ENCODE results near the gene NGRN. TPM values are rescaled to one million over a fixed set of nuclear protein-coding genes. Genes with fewer than 3 reads are reported as not detected.
"Not testable (repeated sequence)": the region's sequence is repeated elsewhere in the genome, so short reads cannot be mapped to it uniquely, and the experiment has no call there.

The NGRN gene
- total RNA-seq, 1 donor from 2014 or later = 74.8 TPM

DNA sequence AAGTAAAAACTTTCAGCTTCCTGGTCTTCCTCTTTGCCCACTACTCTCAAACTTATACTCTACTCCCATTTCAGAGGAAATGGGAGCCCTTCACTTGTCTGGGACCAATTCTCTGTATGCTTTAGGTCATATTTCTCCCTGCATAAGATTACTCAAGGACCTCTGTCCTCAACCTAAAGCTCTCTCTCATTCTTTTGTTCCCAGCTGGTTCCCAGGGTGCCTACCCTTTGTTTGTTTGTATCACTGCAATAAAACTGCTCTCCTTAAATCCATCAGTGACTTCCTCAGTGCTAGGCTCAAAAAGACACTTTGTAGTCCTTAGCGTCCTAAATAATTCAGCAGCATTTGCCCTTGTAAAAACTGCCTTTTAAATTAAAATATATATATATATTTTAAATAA is 2.9 kb downstream of the NGRN start:
- DNase-seq (ENCODE audit: low read depth) = no peak
- TF ChIP-seq, protein P1, sequence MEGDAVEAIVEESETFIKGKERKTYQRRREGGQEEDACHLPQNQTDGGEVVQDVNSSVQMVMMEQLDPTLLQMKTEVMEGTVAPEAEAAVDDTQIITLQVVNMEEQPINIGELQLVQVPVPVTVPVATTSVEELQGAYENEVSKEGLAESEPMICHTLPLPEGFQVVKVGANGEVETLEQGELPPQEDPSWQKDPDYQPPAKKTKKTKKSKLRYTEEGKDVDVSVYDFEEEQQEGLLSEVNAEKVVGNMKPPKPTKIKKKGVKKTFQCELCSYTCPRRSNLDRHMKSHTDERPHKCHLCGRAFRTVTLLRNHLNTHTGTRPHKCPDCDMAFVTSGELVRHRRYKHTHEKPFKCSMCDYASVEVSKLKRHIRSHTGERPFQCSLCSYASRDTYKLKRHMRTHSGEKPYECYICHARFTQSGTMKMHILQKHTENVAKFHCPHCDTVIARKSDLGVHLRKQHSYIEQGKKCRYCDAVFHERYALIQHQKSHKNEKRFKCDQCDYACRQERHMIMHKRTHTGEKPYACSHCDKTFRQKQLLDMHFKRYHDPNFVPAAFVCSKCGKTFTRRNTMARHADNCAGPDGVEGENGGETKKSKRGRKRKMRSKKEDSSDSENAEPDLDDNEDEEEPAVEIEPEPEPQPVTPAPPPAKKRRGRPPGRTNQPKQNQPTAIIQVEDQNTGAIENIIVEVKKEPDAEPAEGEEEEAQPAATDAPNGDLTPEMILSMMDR (conservative IDR thresholded peaks at IDR 0.05; ENCODE audit: low read depth, low read length) = no peak
- no peak overlapping the region for H3K4me3 ChIP-seq (ENCODE audit: low read depth, low read length)

DNA sequence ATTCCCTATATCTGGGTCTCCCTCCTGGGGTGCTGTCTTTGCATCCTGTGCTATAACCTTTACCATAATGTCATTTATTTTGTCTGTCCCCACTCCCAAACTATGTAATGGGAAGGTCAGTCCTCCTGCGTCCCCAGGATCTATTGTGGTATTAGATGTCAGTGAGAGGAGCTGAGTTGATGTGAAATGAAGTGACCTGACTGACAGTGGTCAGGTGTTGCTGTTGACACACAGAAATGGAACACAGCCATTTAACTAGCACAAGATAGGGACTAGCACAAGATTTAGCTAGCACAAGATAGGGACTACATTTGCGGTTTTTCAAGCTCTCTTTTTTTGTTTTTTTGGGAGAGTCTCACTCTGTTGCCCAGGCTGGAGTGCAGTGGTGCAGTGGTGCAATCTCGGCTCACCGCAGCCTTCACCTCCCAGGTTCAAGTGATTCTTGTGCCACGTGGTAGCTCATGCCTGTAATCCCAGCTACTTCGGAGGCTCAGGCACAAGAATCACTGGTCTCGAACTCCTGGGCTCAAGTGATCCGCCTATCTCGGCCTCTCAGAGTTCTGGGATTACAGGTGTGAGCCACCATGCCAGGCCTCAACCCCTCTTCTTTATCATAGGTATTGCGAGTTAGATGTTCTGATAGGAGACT is 5.2 kb downstream of the NGRN start:
- DNase-seq (ENCODE audit: low read depth) = no peak
- TF ChIP-seq, protein P1 (conservative IDR thresholded peaks at IDR 0.05; ENCODE audit: low read depth, low read length) = no peak
- H3K4me3 ChIP-seq (ENCODE audit: low read depth, low read length) = no peak overlapping the region

DNA sequence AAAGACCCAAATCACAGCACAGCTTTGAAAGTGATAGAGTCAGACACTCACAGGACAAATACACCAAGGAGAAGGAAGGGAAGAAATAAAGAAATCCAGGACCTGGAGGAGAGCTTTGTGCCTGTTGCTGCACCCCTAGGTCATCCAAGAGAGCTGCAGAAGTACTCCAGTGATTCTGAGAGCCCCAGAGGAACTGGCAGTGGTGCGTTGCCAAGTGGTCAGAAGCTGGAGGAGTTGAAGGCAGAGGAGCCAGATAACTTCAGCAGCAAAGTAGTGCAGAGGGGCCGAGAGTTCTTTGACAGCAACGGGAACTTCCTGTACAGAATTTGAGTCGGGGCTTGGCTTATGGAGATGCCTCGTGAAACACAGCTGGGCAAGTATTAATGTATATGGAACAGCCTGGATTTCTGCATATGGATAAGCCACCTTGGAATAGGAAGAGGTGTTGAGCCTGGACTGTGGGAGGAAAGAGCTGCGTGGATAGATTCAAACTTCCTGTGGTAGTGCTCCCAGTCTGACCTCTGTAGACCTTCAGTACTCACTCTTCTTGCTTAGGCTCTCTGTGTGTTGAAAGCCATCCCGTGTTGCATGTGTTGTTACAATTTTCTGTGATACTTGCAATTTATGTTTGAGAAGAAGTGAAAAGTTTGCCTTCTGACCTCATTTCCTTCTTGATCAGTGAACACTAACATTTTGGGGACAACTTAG is 6.1 kb downstream of the NGRN start:
- H3K4me3 ChIP-seq (ENCODE audit: low read depth, low read length) = no peak overlapping the region
- TF ChIP-seq, protein P1 (conservative IDR thresholded peaks at IDR 0.05; ENCODE audit: low read depth, low read length) = no peak
- no peak for DNase-seq (ENCODE audit: low read depth)

DNA sequence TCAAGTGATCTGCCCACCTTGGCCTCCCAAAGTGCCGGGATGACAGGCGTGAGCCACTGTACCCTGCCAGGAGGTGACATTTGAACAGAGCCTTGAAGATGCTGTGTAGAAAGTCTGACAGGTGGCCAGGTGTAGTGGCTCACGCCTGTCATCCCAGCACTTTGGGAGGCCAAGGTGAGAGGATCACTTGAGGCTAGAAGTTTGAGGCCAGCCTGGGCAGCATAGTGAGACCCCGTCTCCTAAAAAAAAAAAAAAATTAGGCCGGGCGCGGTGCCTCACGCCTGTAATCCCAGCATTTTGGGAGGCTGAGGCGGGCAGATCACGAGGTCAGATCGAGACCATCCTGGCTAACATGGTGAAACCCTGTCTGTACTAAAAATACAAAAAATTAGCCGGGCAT is 13.0 kb downstream of the NGRN start:
- H3K4me3 ChIP-seq (ENCODE audit: low read depth, low read length); DNase-seq (ENCODE audit: low read depth): not testable (repeated sequence)

DNA sequence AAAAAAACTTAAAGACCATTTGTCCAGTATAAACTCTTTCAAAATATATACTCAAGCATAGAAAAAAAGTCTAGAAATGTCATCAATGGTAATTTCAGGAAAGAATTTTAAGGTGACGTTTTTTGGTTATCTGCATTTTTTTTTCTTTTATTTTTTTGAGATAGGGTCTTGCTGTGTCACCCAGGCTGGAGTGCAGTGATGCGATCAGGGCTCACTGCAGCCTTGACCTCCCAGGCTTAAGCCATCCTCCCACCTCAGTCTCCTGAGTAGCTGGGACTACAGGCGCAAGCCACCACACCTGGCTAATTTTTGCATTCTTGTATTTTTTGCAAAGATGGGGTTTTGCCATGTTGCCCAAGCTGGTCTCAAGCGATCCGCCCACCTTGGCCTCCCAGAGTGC is 15.3 kb downstream of the NGRN start:
- DNase-seq (ENCODE audit: low read depth); H3K4me3 ChIP-seq (ENCODE audit: low read depth, low read length): not testable (repeated sequence)

DNA sequence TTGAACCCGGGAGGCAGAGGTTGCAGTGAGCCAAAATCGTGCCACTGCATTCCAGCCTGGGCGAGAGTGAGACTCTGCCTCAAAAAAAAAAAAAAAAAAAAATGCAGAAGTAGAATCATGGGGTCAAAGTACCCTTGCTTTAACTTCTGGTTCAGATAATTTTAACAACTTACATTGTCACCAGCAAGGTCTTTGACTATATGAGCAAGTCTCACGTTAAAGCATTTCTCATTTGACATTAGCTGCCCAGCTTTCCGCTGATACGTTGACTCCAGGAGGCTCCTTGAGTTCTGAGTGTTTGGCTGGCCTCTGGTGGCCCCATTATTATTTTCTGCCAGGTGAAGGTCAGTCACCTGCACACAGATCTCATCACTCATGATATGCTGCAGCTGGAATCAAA is 16.2 kb downstream of the NGRN start:
- not testable (repeated sequence) for DNase-seq (ENCODE audit: low read depth); H3K4me3 ChIP-seq (ENCODE audit: low read depth, low read length)

DNA sequence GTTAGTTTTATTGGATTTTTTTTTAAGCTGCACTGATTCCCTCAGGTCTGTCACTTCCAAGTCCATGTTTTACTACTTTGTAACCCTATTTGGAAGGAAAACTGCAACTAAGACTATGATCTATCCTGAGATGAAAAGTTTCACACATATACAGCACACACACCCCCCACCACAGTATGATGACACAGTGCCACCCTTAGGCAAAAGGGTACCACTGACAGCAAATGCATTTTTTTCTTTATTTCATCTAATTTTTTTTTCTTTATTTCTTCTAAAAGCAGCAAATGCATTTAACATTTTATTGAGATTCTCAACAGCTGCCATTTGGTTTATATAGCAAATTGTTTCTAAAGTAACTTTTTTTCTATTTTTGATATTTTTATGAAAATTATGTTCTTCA is 21.2 kb downstream of the NGRN start:
- TF ChIP-seq, protein P1 (conservative IDR thresholded peaks at IDR 0.05; ENCODE audit: low read depth, low read length) = peak; percentile 66
- DNase-seq (ENCODE audit: low read depth) = no peak
- no peak overlapping the region for H3K4me3 ChIP-seq (ENCODE audit: low read depth, low read length)

DNA sequence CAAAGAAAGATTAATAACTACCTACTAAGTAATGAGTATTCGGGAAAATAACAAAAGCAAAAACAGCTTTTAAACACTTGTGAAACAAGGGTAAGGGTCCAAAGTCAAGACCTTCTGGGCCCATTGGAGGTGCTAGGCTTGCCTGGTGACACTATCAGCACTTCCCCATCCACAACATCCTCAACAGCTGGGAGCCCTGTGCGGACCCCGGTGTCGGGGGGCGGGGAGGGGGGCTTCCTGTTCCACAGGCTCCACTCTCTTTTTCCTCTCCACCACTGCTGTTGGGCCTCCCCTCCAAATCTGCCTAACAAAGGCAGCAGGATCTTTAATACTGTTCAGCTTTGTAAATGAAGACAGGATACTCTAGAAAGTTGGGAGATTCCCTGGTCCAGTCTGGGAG is 21.6 kb downstream of the NGRN start:
- no peak for DNase-seq (ENCODE audit: low read depth)
- H3K4me3 ChIP-seq (ENCODE audit: low read depth, low read length) = no peak overlapping the region
- TF ChIP-seq, protein P1 (conservative IDR thresholded peaks at IDR 0.05; ENCODE audit: low read depth, low read length) = no peak

Data from epithelial cell of proximal tubule (primary cell).